LNCaP clone FGC (cell line): ENCODE data around the gene SMC1A.
A peak's percentile ranks its signal among the peaks of the same experiment; 100 is the strongest.

Experiments used
- DNase-seq: peaks from one replicate; pipeline ENCODE4 v3.0.0-alpha.2; 2011; ENCODE audit warnings: low read depth
- H3K4me3 ChIP-seq: 2 replicates; pipeline ENCODE4 v1.5.1; 2011; ENCODE audit warnings: mild to moderate bottlenecking, low read depth, low read length, control low read depth
- CTCF ChIP-seq: IDR thresholded peaks from 2 replicates; pipeline ENCODE4 v1.5.1; 2012; ENCODE audit warnings: mild to moderate bottlenecking; ENCODE audit not compliant: control insufficient read depth, insufficient read depth; ENCODE audit errors: extremely low read depth

SMC1A gene

GRCh38 chrX:53447441-53447840 is 25.0 kb upstream of the SMC1A start:
- no peak for DNase-seq
- H3K4me3 ChIP-seq, result no peak overlapping the region
- no peak for TF ChIP-seq CTCF

GRCh38 chrX:53445977-53446376 is 23.5 kb upstream of the SMC1A start:
- DNase-seq, result no peak

GRCh38 chrX:53442322-53442631 is 19.8 kb upstream of the SMC1A start:
- TF ChIP-seq CTCF, result no peak
- no peak for DNase-seq
- H3K4me3 ChIP-seq, result no peak overlapping the region

More at GRCh38 chrX:53445977-53446376, 23.5 kb upstream of the SMC1A start:
- TF ChIP-seq CTCF, result peak; percentile 51
- H3K4me3 ChIP-seq, result no peak overlapping the region

GRCh38 chrX:53441531-53442321 is 19.3 kb upstream of the SMC1A start:
- H3K4me3 ChIP-seq, result peak overlapping the region; percentile 44
- DNase-seq, result peak; percentile 39
- no peak for TF ChIP-seq CTCF

GRCh38 chrX:53440621-53441517 is 18.4 kb upstream of the SMC1A start:
- TF ChIP-seq CTCF, result no peak
- peak overlapping the region; percentile 44; the same call in 1 of the 2 replicates for H3K4me3 ChIP-seq
- no peak for DNase-seq

- TF ChIP-seq CTCF, result no peak
- no peak for DNase-seq
- no peak overlapping the region for H3K4me3 ChIP-seq
Measured at GRCh38 chrX:53440101-53440500, 17.6 kb upstream of the SMC1A start.

GRCh38 chrX:53438832-53439230 is 16.4 kb upstream of the SMC1A start:
- DNase-seq, result no peak
- H3K4me3 ChIP-seq, result no peak overlapping the region
- no peak for TF ChIP-seq CTCF
